BJ (cell line): ENCODE data around the gene DHRSX. TPM values are rescaled to one million over a fixed set of nuclear protein-coding genes. Genes with fewer than 3 reads are reported as not detected.

Experiments used
- CTCF ChIA-PET: fragments of 350-600 bp; formaldehyde crosslinking; extraction: SDS; loops from one replicate; lab custom pipeline; 2021; ENCODE audit warnings: antibody characterized with exemption, inconsistent platforms; lab: Yijun Ruan, JAX
- POLR2A ChIA-PET: fragments of 300-600 bp; sonication (Branson Sonifier 250); formaldehyde crosslinking; extraction: SDS; loops from one replicate; lab custom pipeline; 2021; ENCODE audit warnings: antibody characterized with exemption; lab: Charles Lee
- DNase-seq: peaks from one replicate; pipeline ENCODE4 v3.0.0-alpha.2; 2011; ENCODE audit warnings: low read depth
- H3K27me3 ChIP-seq: 2 replicates; pipeline ENCODE4 v1.6.0; 2011; ENCODE audit warnings: low read length; ENCODE audit not compliant: control insufficient read depth, insufficient read depth
- H3K36me3 ChIP-seq: 2 replicates; pipeline ENCODE4 v1.5.1; 2011; ENCODE audit warnings: low read length; ENCODE audit not compliant: control insufficient read depth, insufficient read depth
- H3K4me3 ChIP-seq: 2 replicates; pipeline ENCODE4 v1.5.1; 2011; ENCODE audit warnings: low read depth, mild to moderate bottlenecking, control low read depth, low read length
- CTCF ChIP-seq: IDR thresholded peaks from 2 replicates; pipeline ENCODE4 v1.5.1; 2011; ENCODE audit warnings: low read depth, mild to moderate bottlenecking, control low read depth, inconsistent platforms, low read length, moderate library complexity; ENCODE audit not compliant: insufficient read depth
- polyA plus RNA-seq: library from polyadenylated mRNA; depleted of rRNA; stranded (reverse); fragments of >200 nt; gene quantifications from 2 replicates; pipeline ENCODE4 v1.2.3, GENCODE V29; 2011

DHRSX gene
- polyA plus RNA-seq, 1 experiment: 66.2 TPM

- Histone ChIP-seq H3K36me3 (peaks cover 2% of the 10 kb centered on the region; the same call in 1 of the 2 replicates), H3K4me3 (no peak overlapping the region), H3K27me3 (no peaks in the 10 kb centered on the region)
- CTCF ChIA-PET: no interaction called here
- DNase-seq: no peak
- no peak for TF ChIP-seq CTCF
- POLR2A ChIA-PET: no interaction called here
These were observed 98.5 kb downstream of the DHRSX start for GRCh38 chrX:2402361-2402690.

- no peak for TF ChIP-seq CTCF
- H3K4me3 ChIP-seq: peak overlapping the region; percentile 6; the same call in 1 of the 2 replicates
- H3K27me3 ChIP-seq: no peaks in the 10 kb centered on the region
- DNase-seq: peak; percentile 14
- ChIA-PET POLR2A (no interaction called here), CTCF (no interaction called here)
- H3K36me3 ChIP-seq: peaks cover 2% of the 10 kb centered on the region; the same call in 1 of the 2 replicates
These were observed 99.0 kb downstream of the DHRSX start for GRCh38 chrX:2401590-2402360.

- no peak for TF ChIP-seq CTCF
- Histone ChIP-seq H3K4me3 (no peak overlapping the region), H3K36me3 (peaks cover 2% of the 10 kb centered on the region; the same call in 1 of the 2 replicates), H3K27me3 (no peaks in the 10 kb centered on the region)
- peak; percentile 15 for DNase-seq
- ChIA-PET POLR2A (no interaction called here), CTCF (no interaction called here)
These were observed 99.6 kb downstream of the DHRSX start for GRCh38 chrX:2401201-2401589.

GRCh38 chrX:2398064-2398656 lies 102.6 kb downstream of the DHRSX start:
- POLR2A ChIA-PET: no interaction called here
- no peak overlapping the region for H3K4me3 ChIP-seq
- H3K36me3 ChIP-seq: peaks cover 2% of the 10 kb centered on the region; the same call in 1 of the 2 replicates
- CTCF ChIA-PET: no interaction called here
- peak; percentile 4 for DNase-seq
- TF ChIP-seq CTCF: no peak
- no peaks in the 10 kb centered on the region for H3K27me3 ChIP-seq

GRCh38 chrX:2397229-2398063 lies 103.3 kb downstream of the DHRSX start:
- CTCF ChIA-PET: no interaction called here
- Histone ChIP-seq H3K27me3 (no peaks in the 10 kb centered on the region), H3K36me3 (peaks cover 2% of the 10 kb centered on the region; the same call in 1 of the 2 replicates), H3K4me3 (no peak overlapping the region)
- POLR2A ChIA-PET: no interaction called here
- DNase-seq: no peak
- TF ChIP-seq CTCF: no peak
